ENCODE measurements around the gene ATP10A.

- TF ChIP-seq POLR2AphosphoS5 (IDR thresholded peaks at IDR 0.05; ENCODE audit: low read depth, low read length) (no peak), SIN3A (IDR thresholded peaks at IDR 0.05; ENCODE audit: low read depth) (no peak)
These were observed 61.4 kb downstream of the ATP10A start for GRCh38 chr15:25801586-25802284.
